ENCODE results near the gene ABHD8. TPM values are rescaled to one million over a fixed set of nuclear protein-coding genes. Genes with fewer than 3 reads are reported as not detected.

ABHD8 gene
- total and polyA plus RNA-seq, 2 of the 13 experiments (the other 11 are each of a cell fraction or from before 2014, with no cell fraction given), result 6.3 to 7.2 TPM

DNA sequence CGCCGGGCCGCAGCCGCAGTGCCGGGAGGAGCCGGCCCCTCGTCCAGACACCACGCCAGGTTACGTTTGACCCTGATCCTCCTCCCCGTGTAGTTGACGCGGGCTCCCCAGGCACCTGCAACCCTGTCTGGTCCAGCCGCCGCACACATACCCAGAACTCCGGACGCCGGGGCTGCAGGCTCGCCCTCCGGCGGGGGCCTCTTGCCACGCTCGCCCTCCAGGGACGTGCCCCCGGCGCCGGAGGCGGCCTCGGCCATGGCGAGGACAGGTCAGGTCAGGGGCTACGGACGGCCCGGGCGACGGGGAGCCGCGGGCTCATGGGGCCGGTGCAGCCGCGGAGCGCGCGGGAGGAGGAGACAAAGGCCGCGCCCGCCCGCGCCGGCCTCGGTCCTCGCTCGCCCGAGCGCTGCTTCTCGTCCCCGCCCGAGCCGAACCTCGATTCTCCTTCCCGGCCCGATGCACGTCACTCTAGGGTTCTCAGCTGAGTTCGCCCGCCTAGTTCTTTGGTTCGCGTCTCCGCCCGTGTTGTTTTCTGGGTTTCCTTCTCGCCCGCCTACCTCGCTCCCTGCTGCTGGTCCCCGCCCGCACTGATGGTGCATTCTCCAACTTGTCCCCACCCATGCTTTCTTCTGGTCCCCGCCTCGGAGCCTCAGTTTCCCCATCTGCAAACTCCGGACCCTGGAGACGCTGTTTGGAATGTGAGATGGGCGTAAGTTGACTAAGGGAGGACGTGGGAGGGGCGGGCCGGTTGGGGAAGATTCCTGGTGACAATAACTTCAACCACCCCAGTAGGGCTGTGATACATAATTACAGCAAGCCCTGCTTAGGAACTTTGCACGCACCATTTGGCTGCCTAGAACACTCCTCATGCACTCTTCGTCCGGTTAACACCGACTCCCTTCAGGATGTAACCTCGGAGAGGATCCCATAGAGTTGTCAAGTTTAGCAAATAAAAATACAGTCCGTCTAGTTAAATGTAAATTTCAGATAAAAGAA lies 31.5 kb upstream of the ABHD8 start, which contains the start of gene ANO8 (continued):
- TF ChIP-seq, protein P1, sequence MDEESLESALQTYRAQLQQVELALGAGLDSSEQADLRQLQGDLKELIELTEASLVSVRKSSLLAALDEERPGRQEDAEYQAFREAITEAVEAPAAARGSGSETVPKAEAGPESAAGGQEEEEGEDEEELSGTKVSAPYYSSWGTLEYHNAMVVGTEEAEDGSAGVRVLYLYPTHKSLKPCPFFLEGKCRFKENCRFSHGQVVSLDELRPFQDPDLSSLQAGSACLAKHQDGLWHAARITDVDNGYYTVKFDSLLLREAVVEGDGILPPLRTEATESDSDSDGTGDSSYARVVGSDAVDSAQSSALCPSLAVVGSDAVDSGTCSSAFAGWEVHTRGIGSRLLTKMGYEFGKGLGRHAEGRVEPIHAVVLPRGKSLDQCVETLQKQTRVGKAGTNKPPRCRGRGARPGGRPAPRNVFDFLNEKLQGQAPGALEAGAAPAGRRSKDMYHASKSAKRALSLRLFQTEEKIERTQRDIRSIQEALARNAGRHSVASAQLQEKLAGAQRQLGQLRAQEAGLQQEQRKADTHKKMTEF (CRISPR knock-in tag; IDR thresholded peaks at IDR 0.05), result no peak
- TF ChIP-seq ZNF317 (CRISPR knock-in tag; IDR thresholded peaks at IDR 0.05), result 0 out of 2 replicates have a peak, but pooled peaks have one; percentile 51
- no peak for TF ChIP-seq ZNF781 (CRISPR knock-in tag; IDR thresholded peaks at IDR 0.05; ENCODE audit: borderline replicate concordance, not compliant biosample characterization)
- TF ChIP-seq ZNF724P (CRISPR knock-in tag; IDR thresholded peaks at IDR 0.05; ENCODE audit: borderline replicate concordance), result 0 out of 2 replicates have a peak, but pooled peaks have one; percentile 4
- no peak for TF ChIP-seq LRRFIP1 (CRISPR knock-in tag; conservative IDR thresholded peaks at IDR 0.05)
- no peak for TF ChIP-seq ATF3 (CRISPR knock-in tag; IDR thresholded peaks at IDR 0.05)
- TF ChIP-seq ZNF678 (CRISPR knock-in tag; IDR thresholded peaks at IDR 0.05), result no peak
- peak; percentile 81; the same call in 1 of the 2 replicates for TF ChIP-seq TARDBP (CRISPR knock-in tag; IDR thresholded peaks at IDR 0.05)
- peak; percentile 70; the same call in 1 of the 2 replicates for TF ChIP-seq ZNF768 (CRISPR knock-in tag; IDR thresholded peaks at IDR 0.05)
- 0 out of 2 replicates have a peak, but pooled peaks have one; percentile 26 for TF ChIP-seq ZNF605 (CRISPR knock-in tag; IDR thresholded peaks at IDR 0.05)
- no peak for TF ChIP-seq LCORL (IDR thresholded peaks at IDR 0.05)
- TF ChIP-seq LCORL (CRISPR knock-in tag; IDR thresholded peaks at IDR 0.05), result peak; percentile 84
- TF ChIP-seq ARNTL (CRISPR knock-in tag; IDR thresholded peaks at IDR 0.05), result no peak; the same call in 1 of the 2 replicates
- TF ChIP-seq RBM39 (IDR thresholded peaks at IDR 0.05; ENCODE audit: low read depth, low read length, poor library complexity, severe bottlenecking), result peak; percentile 69
- TF ChIP-seq ZNF224 (CRISPR knock-in tag; IDR thresholded peaks at IDR 0.05), result no peak
- no peak for TF ChIP-seq FOXA1 (IDR thresholded peaks at IDR 0.05)
- no peak for TF ChIP-seq FOXA1 (CRISPR knock-in tag; IDR thresholded peaks at IDR 0.05)
- no peak for TF ChIP-seq GPBP1L1 (CRISPR knock-in tag; IDR thresholded peaks at IDR 0.05)
- no peak for TF ChIP-seq NCOA5 (CRISPR knock-in tag; IDR thresholded peaks at IDR 0.05)
- peak; percentile 55 for TF ChIP-seq ZBTB14 (CRISPR knock-in tag; IDR thresholded peaks at IDR 0.05)
- no peak for TF ChIP-seq ZNF230 (CRISPR knock-in tag; IDR thresholded peaks at IDR 0.05)
